HepG2 (cell line): ENCODE measurements around the gene PIP5KL1. TPM values are rescaled to one million over a fixed set of nuclear protein-coding genes. Genes with fewer than 3 reads are reported as not detected.

Source experiments
- DR1 ChIP-seq: sonication (generic); formaldehyde crosslinking; IDR thresholded peaks from 2 replicates; pipeline ENCODE4 v1.8.0; 2021; ENCODE audit warnings: mild to moderate bottlenecking, missing genetic modification reagents, inconsistent platforms
- ELF3 ChIP-seq: IDR thresholded peaks from 2 replicates; pipeline ENCODE4 v1.6.1; 2016; ENCODE audit warnings: missing genetic modification reagents, missing compliant biosample characterization
- EZH2 ChIP-seq: conservative IDR thresholded peaks from 2 replicates; pipeline ENCODE4 v1.6.1; 2012; ENCODE audit warnings: mild to moderate bottlenecking, low read depth, low read length, moderate library complexity
- MAFF ChIP-seq: IDR thresholded peaks from 2 replicates; pipeline ENCODE4 v1.6.1; 2011; ENCODE audit warnings: low read depth, low read length, improper control_type of control experiment
- MEIS1 ChIP-seq: sonication (generic); formaldehyde crosslinking; IDR thresholded peaks from 2 replicates; pipeline ENCODE4 v1.9.0; 2021; ENCODE audit warnings: mild to moderate bottlenecking, missing genetic modification reagents, moderate library complexity, borderline replicate concordance
- MTF1 ChIP-seq: sonication (generic); formaldehyde crosslinking; IDR thresholded peaks from 2 replicates; pipeline ENCODE4 v1.5.0; 2020; ENCODE audit warnings: missing genetic modification reagents
- PAX8 ChIP-seq: sonication (generic); formaldehyde crosslinking; IDR thresholded peaks from 2 replicates; pipeline ENCODE4 v1.8.0; 2022; ENCODE audit warnings: mild to moderate bottlenecking, missing genetic modification reagents, borderline replicate concordance
- SALL1 ChIP-seq: sonication (generic); formaldehyde crosslinking; IDR thresholded peaks from 2 replicates; pipeline ENCODE4 v1.8.0; 2022; ENCODE audit warnings: mild to moderate bottlenecking, missing genetic modification reagents
- TARDBP ChIP-seq: sonication (generic); formaldehyde crosslinking; IDR thresholded peaks from 2 replicates; pipeline ENCODE4 v1.8.0; 2022; ENCODE audit warnings: mild to moderate bottlenecking, missing genetic modification reagents
- U2AF2 ChIP-seq: fragments of 200-400 bp; formaldehyde crosslinking; IDR thresholded peaks from 2 replicates; pipeline ENCODE4 v1.6.1; 2017; ENCODE audit warnings: low read depth, mild to moderate bottlenecking, low read length
- ZBTB3 ChIP-seq: sonication (generic); formaldehyde crosslinking; IDR thresholded peaks from 2 replicates; pipeline ENCODE4 v1.4.0; 2020; ENCODE audit warnings: low read depth, mild to moderate bottlenecking, moderate library complexity, missing genetic modification reagents, borderline replicate concordance
- ZMYM3 ChIP-seq: sonication (generic); formaldehyde crosslinking; IDR thresholded peaks from 2 replicates; pipeline ENCODE4 v1.5.1; 2020; ENCODE audit warnings: mild to moderate bottlenecking, missing genetic modification reagents
- ZNF251 ChIP-seq: sonication (generic); formaldehyde crosslinking; IDR thresholded peaks from 2 replicates; pipeline ENCODE4 v1.9.0; 2021; ENCODE audit warnings: mild to moderate bottlenecking, missing genetic modification reagents
- ZNF562 ChIP-seq: sonication (generic); formaldehyde crosslinking; IDR thresholded peaks from 2 replicates; pipeline ENCODE4 v1.8.0; 2022; ENCODE audit warnings: missing genetic modification reagents, borderline replicate concordance
- ZNF816 ChIP-seq: sonication (generic); formaldehyde crosslinking; IDR thresholded peaks from 2 replicates; pipeline ENCODE4 v1.8.0; 2022; ENCODE audit warnings: missing genetic modification reagents, mild to moderate bottlenecking, borderline replicate concordance
- polyA plus RNA-seq, 8 experiments: library from polyadenylated mRNA; depleted of rRNA in 3 of 8; stranded (reverse) in 7 of 8; unstranded in 1 of 8; fragments of >200 nt; fragmentation: Illumina TruSeq in 4 of 8; extraction: Trizol in 4 of 8; gene quantifications; 2 replicates each; pipeline versions ENCODE4 v1.2.1 to v1.2.3, GENCODE V29; 2011 to 2016; ENCODE audit warnings: low read depth in 4 of 8, missing spikeins in 1 of 8, mixed read lengths in 1 of 8; ENCODE audit not compliant: insufficient read depth in 1 of 8
- total RNA-seq, 5 experiments: library from RNA; depleted of rRNA; stranded (reverse); fragments of >200 nt; fragmentation: Illumina TruSeq; extraction: Trizol; gene quantifications; 2 replicates each; pipeline ENCODE4 v1.2.3, GENCODE V29; 2016; ENCODE audit warnings: low read depth in 1 of 5
- TF ChIP-seq, protein P1 (sequence below): sonication (generic); formaldehyde crosslinking; IDR thresholded peaks from 2 replicates; pipeline ENCODE4 v1.4.0; 2020; ENCODE audit warnings: missing genetic modification reagents
- TF ChIP-seq, protein P2 (sequence below): sonication (generic); formaldehyde crosslinking; IDR thresholded peaks from 2 replicates; pipeline ENCODE4 v1.5.0; 2020; ENCODE audit warnings: missing genetic modification reagents
- TF ChIP-seq, protein P3 (sequence below): IDR thresholded peaks from 2 replicates; pipeline ENCODE4 v1.4.0; 2020; ENCODE audit warnings: mild to moderate bottlenecking, missing genetic modification reagents
- TF ChIP-seq, protein P4 (sequence below), 2 experiments: fragments of 450-650 bp in 1 of 2; sonication (generic) in 1 of 2; formaldehyde crosslinking; IDR thresholded peaks; 2 replicates each; pipeline versions ENCODE4 v1.5.0 to v1.8.0; 2020 to 2022; ENCODE audit warnings: mild to moderate bottlenecking in 1 of 2, missing genetic modification reagents in 1 of 2
- TF ChIP-seq, protein P5 (sequence below): sonication (generic); formaldehyde crosslinking; IDR thresholded peaks from 2 replicates; pipeline ENCODE4 v1.4.0; 2020; ENCODE audit warnings: mild to moderate bottlenecking, missing genetic modification reagents
- TF ChIP-seq, protein P6 (sequence below): sonication (generic); IDR thresholded peaks from 2 replicates; pipeline ENCODE4 v1.6.1; 2016; ENCODE audit warnings: low read depth, borderline replicate concordance

The PIP5KL1 gene
- total and polyA plus RNA-seq, 2 of the 13 experiments (the other 11 are each of a cell fraction or from before 2014, with no cell fraction given) = 0.20 to 0.49 TPM

DNA sequence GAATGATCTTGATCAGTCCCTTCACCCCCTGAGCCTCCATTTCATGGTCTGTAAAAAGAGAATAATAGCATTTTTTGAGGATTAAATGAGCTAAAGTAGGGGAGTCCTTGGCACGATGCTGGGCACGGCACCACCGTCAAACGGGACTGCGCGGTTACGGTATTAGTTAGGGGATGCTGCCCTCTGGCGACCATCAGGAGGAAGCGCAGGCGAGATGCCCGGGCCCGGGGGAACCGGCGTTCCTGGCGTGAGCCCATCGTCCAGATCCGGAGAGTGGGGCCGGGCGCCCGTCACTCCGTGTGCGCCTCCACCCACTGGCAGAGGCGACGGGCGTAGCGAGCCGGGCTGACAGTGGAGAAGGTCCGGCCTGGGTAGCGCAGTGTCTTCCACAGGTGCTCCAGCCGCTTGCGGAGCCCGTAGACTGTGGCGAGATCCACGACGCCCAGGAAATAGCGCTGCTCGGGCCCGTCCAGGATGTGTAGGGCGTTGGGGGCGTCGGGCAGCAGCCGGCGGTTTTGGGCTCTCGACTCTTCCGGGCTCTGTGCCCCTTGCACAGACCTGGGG is 8.9 kb downstream of the PIP5KL1 start (continued):
- TF ChIP-seq, protein P1, sequence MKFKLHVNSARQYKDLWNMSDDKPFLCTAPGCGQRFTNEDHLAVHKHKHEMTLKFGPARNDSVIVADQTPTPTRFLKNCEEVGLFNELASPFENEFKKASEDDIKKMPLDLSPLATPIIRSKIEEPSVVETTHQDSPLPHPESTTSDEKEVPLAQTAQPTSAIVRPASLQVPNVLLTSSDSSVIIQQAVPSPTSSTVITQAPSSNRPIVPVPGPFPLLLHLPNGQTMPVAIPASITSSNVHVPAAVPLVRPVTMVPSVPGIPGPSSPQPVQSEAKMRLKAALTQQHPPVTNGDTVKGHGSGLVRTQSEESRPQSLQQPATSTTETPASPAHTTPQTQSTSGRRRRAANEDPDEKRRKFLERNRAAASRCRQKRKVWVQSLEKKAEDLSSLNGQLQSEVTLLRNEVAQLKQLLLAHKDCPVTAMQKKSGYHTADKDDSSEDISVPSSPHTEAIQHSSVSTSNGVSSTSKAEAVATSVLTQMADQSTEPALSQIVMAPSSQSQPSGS (CRISPR knock-in tag) = no peak
- TF ChIP-seq MTF1 (no peak), EZH2 (no peak), TARDBP (CRISPR knock-in tag) (no peak), MEIS1 (0 out of 2 replicates have a peak, but pooled peaks have one; percentile 45), DR1 (CRISPR knock-in tag) (no peak), ELF3 (0 out of 2 replicates have a peak, but pooled peaks have one; percentile 22), ZMYM3 (0 out of 2 replicates have a peak, but pooled peaks have one; percentile 56), ZNF816 (CRISPR knock-in tag) (no peak), U2AF2 (no peak), MAFF (no peak), ZNF562 (no peak), PAX8 (CRISPR knock-in tag) (no peak), SALL1 (CRISPR knock-in tag) (0 out of 2 replicates have a peak, but pooled peaks have one; percentile 21), ZBTB3 (CRISPR knock-in tag) (no peak), ZNF251 (CRISPR knock-in tag) (no peak)
- TF ChIP-seq, protein P2, sequence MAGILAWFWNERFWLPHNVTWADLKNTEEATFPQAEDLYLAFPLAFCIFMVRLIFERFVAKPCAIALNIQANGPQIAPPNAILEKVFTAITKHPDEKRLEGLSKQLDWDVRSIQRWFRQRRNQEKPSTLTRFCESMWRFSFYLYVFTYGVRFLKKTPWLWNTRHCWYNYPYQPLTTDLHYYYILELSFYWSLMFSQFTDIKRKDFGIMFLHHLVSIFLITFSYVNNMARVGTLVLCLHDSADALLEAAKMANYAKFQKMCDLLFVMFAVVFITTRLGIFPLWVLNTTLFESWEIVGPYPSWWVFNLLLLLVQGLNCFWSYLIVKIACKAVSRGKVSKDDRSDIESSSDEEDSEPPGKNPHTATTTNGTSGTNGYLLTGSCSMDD (CRISPR knock-in tag) = no peak
- TF ChIP-seq, protein P3, sequence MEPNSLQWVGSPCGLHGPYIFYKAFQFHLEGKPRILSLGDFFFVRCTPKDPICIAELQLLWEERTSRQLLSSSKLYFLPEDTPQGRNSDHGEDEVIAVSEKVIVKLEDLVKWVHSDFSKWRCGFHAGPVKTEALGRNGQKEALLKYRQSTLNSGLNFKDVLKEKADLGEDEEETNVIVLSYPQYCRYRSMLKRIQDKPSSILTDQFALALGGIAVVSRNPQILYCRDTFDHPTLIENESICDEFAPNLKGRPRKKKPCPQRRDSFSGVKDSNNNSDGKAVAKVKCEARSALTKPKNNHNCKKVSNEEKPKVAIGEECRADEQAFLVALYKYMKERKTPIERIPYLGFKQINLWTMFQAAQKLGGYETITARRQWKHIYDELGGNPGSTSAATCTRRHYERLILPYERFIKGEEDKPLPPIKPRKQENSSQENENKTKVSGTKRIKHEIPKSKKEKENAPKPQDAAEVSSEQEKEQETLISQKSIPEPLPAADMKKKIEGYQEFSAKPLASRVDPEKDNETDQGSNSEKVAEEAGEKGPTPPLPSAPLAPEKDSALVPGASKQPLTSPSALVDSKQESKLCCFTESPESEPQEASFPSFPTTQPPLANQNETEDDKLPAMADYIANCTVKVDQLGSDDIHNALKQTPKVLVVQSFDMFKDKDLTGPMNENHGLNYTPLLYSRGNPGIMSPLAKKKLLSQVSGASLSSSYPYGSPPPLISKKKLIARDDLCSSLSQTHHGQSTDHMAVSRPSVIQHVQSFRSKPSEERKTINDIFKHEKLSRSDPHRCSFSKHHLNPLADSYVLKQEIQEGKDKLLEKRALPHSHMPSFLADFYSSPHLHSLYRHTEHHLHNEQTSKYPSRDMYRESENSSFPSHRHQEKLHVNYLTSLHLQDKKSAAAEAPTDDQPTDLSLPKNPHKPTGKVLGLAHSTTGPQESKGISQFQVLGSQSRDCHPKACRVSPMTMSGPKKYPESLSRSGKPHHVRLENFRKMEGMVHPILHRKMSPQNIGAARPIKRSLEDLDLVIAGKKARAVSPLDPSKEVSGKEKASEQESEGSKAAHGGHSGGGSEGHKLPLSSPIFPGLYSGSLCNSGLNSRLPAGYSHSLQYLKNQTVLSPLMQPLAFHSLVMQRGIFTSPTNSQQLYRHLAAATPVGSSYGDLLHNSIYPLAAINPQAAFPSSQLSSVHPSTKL (CRISPR knock-in tag) = no peak
- TF ChIP-seq, protein P4, sequence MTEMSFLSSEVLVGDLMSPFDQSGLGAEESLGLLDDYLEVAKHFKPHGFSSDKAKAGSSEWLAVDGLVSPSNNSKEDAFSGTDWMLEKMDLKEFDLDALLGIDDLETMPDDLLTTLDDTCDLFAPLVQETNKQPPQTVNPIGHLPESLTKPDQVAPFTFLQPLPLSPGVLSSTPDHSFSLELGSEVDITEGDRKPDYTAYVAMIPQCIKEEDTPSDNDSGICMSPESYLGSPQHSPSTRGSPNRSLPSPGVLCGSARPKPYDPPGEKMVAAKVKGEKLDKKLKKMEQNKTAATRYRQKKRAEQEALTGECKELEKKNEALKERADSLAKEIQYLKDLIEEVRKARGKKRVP (CRISPR knock-in tag; IDR thresholded peaks at IDR 0.05) = no peak
- TF ChIP-seq, protein P5, sequence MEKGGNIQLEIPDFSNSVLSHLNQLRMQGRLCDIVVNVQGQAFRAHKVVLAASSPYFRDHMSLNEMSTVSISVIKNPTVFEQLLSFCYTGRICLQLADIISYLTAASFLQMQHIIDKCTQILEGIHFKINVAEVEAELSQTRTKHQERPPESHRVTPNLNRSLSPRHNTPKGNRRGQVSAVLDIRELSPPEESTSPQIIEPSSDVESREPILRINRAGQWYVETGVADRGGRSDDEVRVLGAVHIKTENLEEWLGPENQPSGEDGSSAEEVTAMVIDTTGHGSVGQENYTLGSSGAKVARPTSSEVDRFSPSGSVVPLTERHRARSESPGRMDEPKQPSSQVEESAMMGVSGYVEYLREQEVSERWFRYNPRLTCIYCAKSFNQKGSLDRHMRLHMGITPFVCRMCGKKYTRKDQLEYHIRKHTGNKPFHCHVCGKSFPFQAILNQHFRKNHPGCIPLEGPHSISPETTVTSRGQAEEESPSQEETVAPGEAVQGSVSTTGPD (CRISPR knock-in tag) = no peak
- TF ChIP-seq, protein P6, sequence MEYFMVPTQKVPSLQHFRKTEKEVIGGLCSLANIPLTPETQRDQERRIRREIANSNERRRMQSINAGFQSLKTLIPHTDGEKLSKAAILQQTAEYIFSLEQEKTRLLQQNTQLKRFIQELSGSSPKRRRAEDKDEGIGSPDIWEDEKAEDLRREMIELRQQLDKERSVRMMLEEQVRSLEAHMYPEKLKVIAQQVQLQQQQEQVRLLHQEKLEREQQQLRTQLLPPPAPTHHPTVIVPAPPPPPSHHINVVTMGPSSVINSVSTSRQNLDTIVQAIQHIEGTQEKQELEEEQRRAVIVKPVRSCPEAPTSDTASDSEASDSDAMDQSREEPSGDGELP = no peak
